Tibial artery (tissue), 4 donors: Measurements from ENCODE around the gene ARHGEF28.

Experiments used
- DNase-seq, 2 donors: peaks; one replicate each; pipeline ENCODE4 v3.0.0-alpha.2; 2019
- H3K27ac ChIP-seq, 2 donors: fragments of 200-600 bp; sonication (generic) in 1 of 2; 1 replicate in 1 of 2; 2 replicates in 1 of 2; pipeline ENCODE4 v1.5.1; 2018 to 2019; ENCODE audit warnings: mild to moderate bottlenecking in 1 of 2
- H3K27me3 ChIP-seq, 2 donors: fragments of 200-600 bp; sonication (generic) in 1 of 2; one replicate each; pipeline versions ENCODE4 v1.5.1 to v1.6.0; 2016 to 2019
- H3K36me3 ChIP-seq, 3 donors: fragments of 200-600 bp; sonication (generic) in 2 of 3; one replicate each; pipeline ENCODE4 v1.5.1; 2016 to 2019; ENCODE audit warnings: mild to moderate bottlenecking in 2 of 3
- H3K4me1 ChIP-seq, 4 donors: fragments of 200-600 bp; sonication (generic) in 2 of 4; 1 replicate in 3 of 4; 2 replicates in 1 of 4; pipeline ENCODE4 v1.5.1; 2016 to 2019
- H3K4me3 ChIP-seq, 2 donors: fragments of 200-600 bp; sonication (generic) in 1 of 2; 1 replicate in 1 of 2; 2 replicates in 1 of 2; pipeline ENCODE4 v1.5.1; 2018 to 2019; ENCODE audit warnings: mild to moderate bottlenecking in 2 of 2
- H3K9me3 ChIP-seq, 3 donors: fragments of 200-600 bp; sonication (generic) in 1 of 3; one replicate each; pipeline ENCODE4 v1.5.1; 2016 to 2019
- CTCF ChIP-seq, 2 experiments: fragments of 200-600 bp in 1 of 2; fragments of 450-650 bp in 1 of 2; IDR thresholded peaks; one replicate each; pipeline ENCODE4 v1.5.1; 2017 to 2019; ENCODE audit warnings: antibody characterized with exemption in 2 of 2, mild to moderate bottlenecking in 1 of 2, moderate library complexity in 1 of 2
- intact Hi-C: fragments of 100-400 bp; cut with DNase I; formaldehyde crosslinking; loops from one replicate; pipeline ENCODE4 v1.15.0; 2023; ENCODE audit warnings: low total_unique reads

Gene ARHGEF28

GRCh38 chr5:73615947-73616346, 10.0 kb upstream of the ARHGEF28 start:
- TF ChIP-seq CTCF (IDR thresholded peaks at IDR 0.05): no peak
- no peak for DNase-seq

GRCh38 chr5:73617510-73618279, 8.3 kb upstream of the ARHGEF28 start:
- no peak for TF ChIP-seq CTCF (IDR thresholded peaks at IDR 0.05)
- no peaks in the 10 kb centered on the region for H3K4me1 ChIP-seq
- no peak overlapping the region for H3K4me3 ChIP-seq
- no peaks in the 10 kb centered on the region for H3K9me3 ChIP-seq
- DNase-seq: no peak
- intact Hi-C loops: no loop called here
- no peak overlapping the region for H3K27ac ChIP-seq
- no peaks in the 10 kb centered on the region for H3K27me3 ChIP-seq
- no peaks in the 10 kb centered on the region for H3K36me3 ChIP-seq

More at GRCh38 chr5:73615947-73616346, 10.0 kb upstream of the ARHGEF28 start:
- H3K9me3 ChIP-seq: no peaks in the 10 kb centered on the region
- no peaks in the 10 kb centered on the region for H3K4me1 ChIP-seq
- no peak overlapping the region for H3K27ac ChIP-seq
- H3K27me3 ChIP-seq: peaks cover 0 to 6% of the 10 kb centered on the region in 2 donors
- no peaks in the 10 kb centered on the region for H3K36me3 ChIP-seq
- no peak overlapping the region for H3K4me3 ChIP-seq
- intact Hi-C loops: no loop called here

- H3K4me3 ChIP-seq: no peak overlapping the region
- H3K27me3 ChIP-seq: no peaks in the 10 kb centered on the region
- H3K27ac ChIP-seq: no peak overlapping the region
- no peak for TF ChIP-seq CTCF (IDR thresholded peaks at IDR 0.05)
- intact Hi-C loops: no loop called here
- DNase-seq: no peak
- H3K4me1 ChIP-seq: peaks cover 0 to 1% (median 0%) of the 10 kb centered on the region in 4 donors
- H3K36me3 ChIP-seq: no peaks in the 10 kb centered on the region
- H3K9me3 ChIP-seq: no peaks in the 10 kb centered on the region
Measured at GRCh38 chr5:73619606-73620333, 6.2 kb upstream of the ARHGEF28 start.

- peaks cover 0 to 6% (median 0%) of the 10 kb centered on the region in 4 donors for H3K4me1 ChIP-seq
- H3K27ac ChIP-seq: no peak overlapping the region
- intact Hi-C loops: no loop called here
- no peak for DNase-seq
- no peak for TF ChIP-seq CTCF (IDR thresholded peaks at IDR 0.05)
- H3K9me3 ChIP-seq: no peaks in the 10 kb centered on the region
- H3K27me3 ChIP-seq: no peaks in the 10 kb centered on the region
- no peaks in the 10 kb centered on the region for H3K36me3 ChIP-seq
- no peak overlapping the region for H3K4me3 ChIP-seq
Measured at GRCh38 chr5:73620334-73620687, 5.7 kb upstream of the ARHGEF28 start.

GRCh38 chr5:73623060-73623459, 2.9 kb upstream of the ARHGEF28 start:
- Histone ChIP-seq H3K4me3 (no peak overlapping the region), H3K27me3 (no peaks in the 10 kb centered on the region), H3K36me3 (no peaks in the 10 kb centered on the region), H3K4me1 (peaks cover 0 to 26% (median 0%) of the 10 kb centered on the region in 4 donors), H3K27ac (no peak overlapping the region), H3K9me3 (no peaks in the 10 kb centered on the region)
- no peak for TF ChIP-seq CTCF (IDR thresholded peaks at IDR 0.05)
- DNase-seq: no peak
- intact Hi-C loops: no loop called here
